LoVo (cell line): ENCODE data around the gene METTL2B.
"Not testable (repeated sequence)": the region's sequence is repeated elsewhere in the genome, so short reads cannot be mapped to it uniquely, and the experiment has no call there.

ENCODE experiments used
- DNase-seq: peaks from one replicate; pipeline ENCODE4 v3.0.0-alpha.2; 2016; ENCODE audit warnings: low spot score

The METTL2B gene

GRCh38 chr7:128455543-128456254, 20.8 kb upstream of the METTL2B start, which contains the start of gene HILPDA:
HILPDA (plus strand) TSS chr7:128455878; CDS start chr7:128457269, 1,391 bp downstream.
- DNase-seq: peak; percentile 98

GRCh38 chr7:128456255-128456725, 20.3 kb upstream of the METTL2B start:
- no peak for DNase-seq

DNA sequence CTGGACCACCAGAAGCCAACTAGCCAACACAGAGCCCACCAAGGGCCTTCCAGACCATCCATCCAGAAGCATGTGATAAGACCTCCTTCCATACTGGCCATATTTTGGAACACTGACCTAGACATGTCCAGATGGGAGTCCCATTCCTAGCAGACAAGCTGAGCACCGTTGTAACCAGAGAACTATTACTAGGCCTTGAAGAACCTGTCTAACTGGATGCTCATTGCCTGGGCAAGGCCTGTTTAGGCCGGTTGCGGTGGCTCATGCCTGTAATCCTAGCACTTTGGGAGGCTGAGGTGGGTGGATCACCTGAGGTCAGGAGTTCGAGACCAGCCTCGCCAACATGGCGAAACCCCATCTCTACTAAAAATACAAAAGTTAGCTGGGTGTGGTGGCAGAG, 19.2 kb upstream of the METTL2B start:
- not testable (repeated sequence) for DNase-seq

DNA sequence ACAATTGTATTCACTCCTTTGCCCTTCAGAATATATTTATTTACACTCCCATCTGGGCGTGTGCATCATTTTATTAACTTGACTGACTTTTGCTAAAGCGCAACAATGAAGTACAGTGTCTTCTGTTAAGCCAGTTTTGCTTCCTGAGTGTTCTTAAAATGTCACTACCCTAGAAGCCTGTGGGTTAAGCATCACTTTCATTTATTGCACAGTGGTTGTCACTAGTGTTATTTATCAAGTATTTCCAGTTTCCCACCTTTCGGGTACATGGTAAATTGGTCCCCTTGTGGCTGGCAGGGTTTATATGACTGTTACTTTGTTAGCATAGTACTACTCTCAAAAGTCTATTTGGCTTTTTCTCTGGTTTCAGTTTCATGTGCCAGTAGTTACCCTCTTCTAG, 17.6 kb upstream of the METTL2B start:
- DNase-seq: no peak

DNA sequence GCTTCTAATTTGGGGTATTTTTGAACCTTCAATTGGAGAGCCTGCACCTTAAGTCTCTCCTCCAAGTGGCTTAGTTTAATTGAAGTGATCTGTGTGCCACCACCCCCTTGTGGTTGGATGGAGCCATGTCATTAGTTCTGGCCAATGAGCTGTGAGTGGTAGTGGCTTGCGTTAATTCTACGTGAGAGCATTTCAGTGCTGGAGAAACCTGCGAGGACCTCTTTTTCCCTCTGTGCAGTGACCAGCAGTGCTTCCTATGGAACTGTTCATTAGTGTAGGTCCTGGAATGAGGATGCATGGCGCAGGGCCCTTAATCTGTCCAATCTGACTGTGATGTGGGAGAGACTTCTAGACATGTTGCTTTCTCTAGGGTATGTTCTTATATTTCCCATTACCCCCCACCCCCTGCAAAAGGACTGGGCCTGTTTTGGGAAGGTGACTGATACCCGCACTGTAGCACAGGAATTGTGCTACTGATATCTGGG, 17.1 kb upstream of the METTL2B start:
- peak; percentile 53 for DNase-seq

DNA sequence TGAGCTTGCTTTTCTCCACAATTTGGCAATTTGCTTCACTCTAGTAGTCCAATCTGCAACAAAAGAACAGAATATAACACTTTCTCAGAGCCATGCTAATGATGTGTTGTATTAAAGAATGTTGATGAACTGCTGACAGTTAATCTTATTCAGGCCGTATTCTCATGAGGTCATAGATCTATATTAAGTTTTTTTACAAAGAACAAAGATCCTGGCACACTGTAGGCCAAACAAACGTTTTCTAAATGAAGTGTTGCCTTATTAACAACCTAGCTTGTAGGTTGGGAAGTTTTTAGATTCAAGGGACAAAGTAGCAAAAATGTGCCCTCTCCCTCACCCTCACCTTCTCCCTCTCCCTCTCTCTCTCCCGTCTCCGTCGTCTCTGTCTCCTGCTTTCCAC, 14.1 kb upstream of the METTL2B start:
- no peak for DNase-seq

DNA sequence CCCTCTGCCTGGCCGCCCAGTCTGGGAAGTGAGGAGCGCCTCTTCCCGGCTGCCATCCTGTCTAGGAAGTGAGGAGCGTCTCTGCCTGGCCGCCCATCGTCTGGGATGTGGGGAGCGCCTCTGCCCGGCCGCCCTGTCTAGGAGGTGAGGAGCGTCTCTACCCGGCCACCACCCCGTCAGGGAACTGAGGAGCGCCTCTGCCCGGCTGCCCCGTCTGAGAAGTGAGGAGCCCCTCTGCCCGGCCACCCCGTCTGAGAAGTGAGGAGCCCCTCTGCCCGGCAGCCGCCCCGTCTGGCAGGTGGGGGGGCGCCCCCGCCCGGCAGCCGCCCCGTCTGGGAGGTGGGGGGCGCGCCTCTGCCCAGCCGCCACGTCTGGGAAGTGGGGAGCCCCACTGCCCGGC, 13.2 kb upstream of the METTL2B start:
- not testable (repeated sequence) for DNase-seq

- not testable (repeated sequence) for DNase-seq
These were observed 12.6 kb upstream of the METTL2B start for GRCh38 chr7:128463933-128464332.

GRCh38 chr7:128466871-128467270, 9.7 kb upstream of the METTL2B start:
- DNase-seq: not testable (repeated sequence)

DNA sequence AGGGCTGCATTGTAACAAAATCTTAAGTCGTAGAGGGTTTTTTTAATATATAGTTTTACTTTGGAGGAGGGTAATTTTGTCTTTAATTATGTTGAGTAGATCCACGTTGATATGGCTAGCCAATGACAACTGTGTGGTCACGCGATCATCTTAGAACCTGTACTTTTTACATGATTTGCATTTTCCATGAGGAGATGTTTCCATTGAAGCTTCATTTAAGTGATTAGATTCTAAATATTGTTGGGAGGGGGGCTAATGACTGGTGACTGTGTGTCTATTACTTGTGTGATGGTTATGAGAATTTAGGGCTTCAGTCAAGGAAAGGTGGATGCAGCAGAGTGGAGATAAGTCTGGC, 765 bp downstream of the METTL2B start:
- DNase-seq: not testable (repeated sequence)

DNA sequence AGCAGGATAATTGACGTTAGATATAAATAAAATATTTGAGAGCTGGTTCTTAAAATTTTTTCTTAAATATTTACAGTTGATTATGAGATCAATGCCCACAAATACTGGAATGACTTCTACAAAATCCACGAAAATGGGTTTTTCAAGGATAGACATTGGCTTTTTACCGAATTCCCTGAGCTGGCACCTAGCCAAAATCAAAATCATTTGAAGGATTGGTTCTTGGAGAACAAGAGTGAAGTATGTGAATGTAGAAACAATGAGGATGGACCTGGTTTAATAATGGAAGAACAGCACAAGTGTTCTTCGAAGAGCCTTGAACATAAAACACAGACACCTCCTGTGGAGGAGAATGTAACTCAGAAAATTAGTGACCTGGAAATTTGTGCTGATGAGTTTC, 2.5 kb downstream of the METTL2B start:
- DNase-seq: not testable (repeated sequence)

DNA sequence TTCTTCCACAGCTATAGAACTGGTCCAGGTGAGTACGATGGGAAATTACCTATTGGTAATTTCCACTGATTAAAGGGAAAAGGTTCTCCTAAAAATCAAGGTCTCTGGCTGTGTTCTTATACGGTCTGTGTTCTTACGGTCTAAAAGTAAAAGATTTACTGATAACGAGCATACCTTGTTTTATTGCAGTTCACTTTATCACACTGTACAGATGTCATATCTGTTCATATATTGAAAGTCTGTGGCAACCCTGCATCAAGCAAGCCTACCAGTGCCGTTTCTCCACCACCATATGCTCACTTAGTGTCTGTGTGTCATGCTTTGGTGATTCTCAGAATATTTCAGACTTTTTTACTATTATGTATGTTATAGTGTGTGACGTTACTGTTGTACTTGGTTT, 11.6 kb downstream of the METTL2B start:
- DNase-seq: not testable (repeated sequence)

GRCh38 chr7:128497405-128497804, 20.9 kb downstream of the METTL2B start:
- DNase-seq: no peak

DNA sequence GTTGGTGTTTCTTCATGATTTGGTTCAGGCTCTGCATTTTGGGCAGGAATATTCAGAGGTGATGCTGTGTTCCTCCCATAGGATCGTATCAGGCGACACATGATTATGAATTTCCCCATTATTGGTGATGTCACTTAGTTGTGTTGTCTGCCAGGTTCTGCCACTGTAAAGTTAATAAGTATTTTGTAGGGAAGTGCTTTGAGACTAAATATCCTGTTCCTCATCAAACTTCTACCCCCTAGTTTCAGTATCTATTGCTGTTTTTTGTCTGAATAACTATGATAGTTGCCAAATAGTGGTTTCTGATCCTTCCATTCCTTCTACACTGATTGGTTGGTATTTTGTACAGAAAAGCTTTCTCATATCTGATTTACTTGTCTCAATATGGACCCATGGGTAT, 28.9 kb downstream of the METTL2B start:
- not testable (repeated sequence) for DNase-seq

DNA sequence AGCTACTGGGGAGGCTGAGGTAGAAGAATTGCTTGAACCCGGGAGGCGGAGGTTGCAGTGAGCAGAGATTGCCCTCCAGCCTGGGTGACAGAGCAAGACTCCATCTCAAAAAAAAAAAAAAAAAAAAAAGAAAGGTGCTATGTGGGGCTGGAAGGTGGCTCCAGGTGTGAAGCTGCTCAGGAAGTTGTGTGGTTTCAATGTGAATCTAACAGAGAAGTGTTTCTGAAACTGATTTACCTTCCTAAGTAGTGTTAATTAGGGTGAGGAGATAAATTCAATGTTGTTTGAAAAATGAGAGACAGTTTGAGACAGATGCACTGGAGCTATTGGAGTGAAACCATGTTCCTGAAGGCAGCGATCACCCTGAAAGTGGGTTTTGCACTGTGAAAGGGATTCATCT, 30.3 kb downstream of the METTL2B start:
- DNase-seq: not testable (repeated sequence)

DNA sequence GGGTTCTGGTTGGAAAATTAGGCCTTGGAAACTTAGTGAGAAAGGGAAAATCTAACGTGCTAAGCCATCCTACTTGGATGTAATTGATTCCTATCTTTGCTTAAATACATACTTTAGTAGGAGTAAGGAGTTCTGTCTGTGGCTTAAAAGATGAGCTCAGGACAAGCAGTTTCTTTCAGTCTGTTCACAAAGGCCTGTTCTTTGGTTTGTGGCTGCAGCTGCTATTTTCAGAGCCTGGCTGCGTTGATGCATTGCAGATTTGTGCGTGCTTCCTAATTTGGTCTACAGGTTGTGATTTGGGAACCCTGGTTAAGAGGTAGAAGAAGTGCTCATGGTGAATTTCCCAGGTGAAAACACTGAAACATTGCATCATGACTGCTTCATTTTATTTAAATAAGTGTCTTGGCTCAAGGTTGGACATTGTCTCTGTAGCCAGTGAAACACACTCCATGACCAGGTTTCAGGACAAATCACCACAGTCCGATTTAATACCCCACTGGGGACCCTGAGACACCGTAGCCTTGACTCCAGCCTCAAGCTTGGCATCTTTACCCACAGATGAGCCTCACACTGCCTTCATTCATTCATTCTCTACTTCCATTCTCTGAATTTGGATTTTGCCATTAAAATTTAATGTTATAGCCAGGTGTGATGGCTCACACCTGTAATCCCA, 30.9 kb downstream of the METTL2B start:
- DNase-seq: not testable (repeated sequence)

DNA sequence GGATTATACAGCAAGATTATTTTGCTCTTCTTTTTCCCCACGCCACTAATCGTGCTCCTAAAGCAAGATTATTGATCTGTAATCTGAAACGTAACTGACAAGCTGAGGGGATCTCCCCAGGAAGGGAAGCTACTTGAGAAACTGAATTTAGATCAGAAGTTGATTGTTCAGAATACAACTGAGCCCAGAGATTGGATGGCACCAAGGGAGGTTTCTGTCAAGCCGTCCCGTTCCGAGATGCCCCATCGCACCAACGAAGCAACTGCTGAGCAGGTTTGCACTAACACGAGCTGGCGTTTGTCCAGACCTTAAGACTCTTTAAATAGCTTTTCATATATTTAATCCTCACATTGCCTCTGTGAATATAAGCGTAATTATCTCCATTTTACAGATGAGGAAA, 35.1 kb downstream of the METTL2B start:
- not testable (repeated sequence) for DNase-seq

- DNase-seq: not testable (repeated sequence)
These were observed 38.7 kb downstream of the METTL2B start for GRCh38 chr7:128515232-128515631.

DNA sequence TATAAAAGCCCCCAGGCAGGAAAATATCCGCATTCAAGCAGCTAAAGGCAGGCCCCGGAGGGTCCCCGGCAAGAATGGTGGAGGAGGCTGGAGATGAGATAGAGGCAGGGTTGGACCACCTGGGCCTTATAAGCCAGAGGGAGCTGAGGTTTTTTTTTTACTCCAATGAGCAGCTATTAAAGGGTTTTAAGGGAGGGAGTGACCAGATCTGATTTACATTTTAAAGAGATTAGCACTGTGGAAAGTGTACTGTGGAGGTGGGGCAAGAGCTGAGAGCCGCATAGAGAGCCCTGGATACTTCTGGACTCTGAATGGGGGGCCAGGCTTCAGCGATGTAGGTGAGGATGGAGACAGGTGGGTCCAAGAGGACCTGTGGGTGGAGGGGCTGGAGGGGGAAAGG, 40.5 kb downstream of the METTL2B start:
- DNase-seq: not testable (repeated sequence)

DNA sequence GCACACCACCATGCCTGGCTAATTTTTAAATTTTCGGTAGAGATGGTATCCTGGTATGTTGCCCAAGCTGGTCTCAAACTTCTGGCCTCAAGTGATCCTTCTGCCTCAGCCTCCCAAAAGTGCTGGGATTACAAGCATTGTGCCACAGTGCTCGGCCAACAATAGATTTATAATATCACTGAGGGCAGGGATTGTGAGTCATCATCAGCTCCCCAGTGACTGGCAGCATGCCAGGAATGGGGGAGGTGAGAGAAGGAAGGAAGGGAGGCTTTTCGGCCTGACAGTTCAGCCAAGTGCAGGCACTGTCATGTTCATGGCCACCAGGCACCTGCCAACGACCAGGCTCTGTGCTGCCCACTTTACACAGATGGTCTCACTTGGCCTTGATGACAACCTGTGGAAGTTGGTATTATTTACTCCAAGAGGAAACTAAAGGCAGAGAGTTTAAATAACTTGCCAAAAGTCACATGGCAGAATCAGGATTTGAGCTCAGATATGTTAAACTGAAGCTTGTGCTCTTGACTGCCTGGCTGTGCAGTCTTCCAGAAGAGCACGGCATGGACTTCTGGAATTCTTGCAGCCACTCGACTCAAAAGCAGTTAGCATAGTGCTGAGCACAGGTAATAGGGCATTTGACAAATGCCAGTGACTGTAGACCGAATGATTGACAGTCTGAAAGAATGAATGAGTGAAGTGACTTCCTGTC, 46.8 kb downstream of the METTL2B start:
- DNase-seq: peak; percentile 83

DNA sequence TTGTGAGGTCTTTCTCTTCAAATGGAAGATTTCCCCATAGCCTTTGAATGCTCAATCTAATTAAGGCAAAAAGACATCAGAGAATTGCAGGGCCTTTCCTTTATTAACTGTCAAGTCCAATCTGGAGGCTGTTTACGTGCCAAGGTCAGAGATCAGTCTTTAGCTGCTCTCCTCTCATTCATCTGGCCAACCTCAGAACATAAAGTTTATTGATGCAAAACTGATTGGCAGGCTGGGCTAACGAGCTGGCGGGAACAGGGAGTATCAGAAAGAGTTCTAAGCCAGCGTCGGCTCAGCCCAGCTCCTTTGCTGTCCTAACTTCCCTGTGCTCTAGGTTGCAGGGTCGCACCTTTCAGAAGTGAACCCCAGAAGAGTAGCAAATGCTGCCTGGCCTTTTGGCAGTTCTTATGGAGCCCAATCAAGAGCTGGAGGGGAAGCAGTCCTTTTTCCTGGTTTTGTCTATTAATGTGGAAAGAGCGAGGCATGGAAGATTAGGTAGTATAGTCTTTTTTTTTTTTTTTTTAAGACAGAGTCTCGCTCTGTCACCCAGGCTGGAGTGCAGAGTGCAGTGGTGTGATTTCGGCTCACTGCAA, 47.5 kb downstream of the METTL2B start:
- DNase-seq: not testable (repeated sequence)

DNA sequence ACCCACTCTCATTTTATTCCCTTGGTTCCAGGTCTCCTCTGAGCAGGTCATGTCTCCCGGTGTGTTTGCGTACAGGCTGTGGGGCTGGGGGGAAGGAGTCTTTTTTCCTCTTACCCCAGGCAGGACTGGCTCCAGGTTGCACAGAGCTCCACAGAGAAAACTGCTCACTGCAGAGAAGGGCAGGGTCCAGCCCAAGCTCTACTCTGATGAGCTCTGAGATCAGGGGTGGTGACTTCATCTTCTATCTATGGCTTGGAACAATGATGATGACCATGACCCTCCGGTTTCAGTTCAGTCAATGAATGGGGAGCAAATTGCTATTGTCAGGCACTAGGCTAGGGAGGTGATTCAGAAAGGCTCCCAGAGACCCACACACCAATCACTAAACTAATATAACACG, 49.0 kb downstream of the METTL2B start:
- not testable (repeated sequence) for DNase-seq
